ENCODE measurements around the gene IRF4. TPM values are rescaled to one million over a fixed set of nuclear protein-coding genes. Genes with fewer than 3 reads are reported as not detected.

IRF4 gene
- total and polyA plus RNA-seq, 4 donors: 0.11 to 1.0 (median 0.42) TPM

GRCh38 chr6:359261-360035 is 32.1 kb upstream of the IRF4 start:
- no peaks in the 10 kb centered on the region for H3K36me3 ChIP-seq (ENCODE audit: control insufficient read depth, insufficient read depth, low read length)
- WGBS (ENCODE audit: insufficient coverage): 72% methylated on average over 16 of the region's 20 CpGs
- H3K4me1 ChIP-seq (ENCODE audit: control insufficient read depth, insufficient read depth, low read length): peaks cover 7% of the 10 kb centered on the region
- no peak overlapping the region for H3K4me3 ChIP-seq (ENCODE audit: low read depth, low read length)
- no peak for DNase-seq (ENCODE audit: low read depth in 4 of 6, low spot score in 6 of 6)
- H3K27me3 ChIP-seq (ENCODE audit: control insufficient read depth, insufficient read depth, low read length): no peaks in the 10 kb centered on the region
- no peaks in the 10 kb centered on the region for H3K9me3 ChIP-seq (ENCODE audit: control insufficient read depth, insufficient read depth, low read length)
- H3K27ac ChIP-seq (ENCODE audit: low read depth, low read length): no peak overlapping the region

- Histone ChIP-seq H3K36me3 (ENCODE audit: control insufficient read depth, insufficient read depth, low read length) (no peaks in the 10 kb centered on the region), H3K27ac (ENCODE audit: low read depth, low read length) (no peak overlapping the region), H3K9me3 (ENCODE audit: control insufficient read depth, insufficient read depth, low read length) (no peaks in the 10 kb centered on the region), H3K27me3 (ENCODE audit: control insufficient read depth, insufficient read depth, low read length) (no peaks in the 10 kb centered on the region), H3K4me1 (ENCODE audit: control insufficient read depth, insufficient read depth, low read length) (peaks cover 7% of the 10 kb centered on the region), H3K4me3 (ENCODE audit: low read depth, low read length) (no peak overlapping the region)
- WGBS (ENCODE audit: insufficient coverage): 23% methylated on average over 2 of the region's 5 CpGs
- DNase-seq (ENCODE audit: low read depth in 4 of 6, low spot score in 6 of 6): no peak
Measured at GRCh38 chr6:360349-360748, 31.2 kb upstream of the IRF4 start.

- H3K4me1 ChIP-seq (ENCODE audit: control insufficient read depth, insufficient read depth, low read length): peaks cover 7% of the 10 kb centered on the region
- WGBS (ENCODE audit: insufficient coverage): 74% methylated on average over 19 of the region's 19 CpGs
- no peak overlapping the region for H3K27ac ChIP-seq (ENCODE audit: low read depth, low read length)
- H3K36me3 ChIP-seq (ENCODE audit: control insufficient read depth, insufficient read depth, low read length): no peaks in the 10 kb centered on the region
- no peaks in the 10 kb centered on the region for H3K27me3 ChIP-seq (ENCODE audit: control insufficient read depth, insufficient read depth, low read length)
- DNase-seq (ENCODE audit: low read depth in 4 of 6, low spot score in 6 of 6): no peak
- H3K4me3 ChIP-seq (ENCODE audit: low read depth, low read length): no peak overlapping the region
- no peaks in the 10 kb centered on the region for H3K9me3 ChIP-seq (ENCODE audit: control insufficient read depth, insufficient read depth, low read length)
Measured at GRCh38 chr6:360764-361373, 30.7 kb upstream of the IRF4 start.

- WGBS (ENCODE audit: insufficient coverage): 79% methylated on average over 16 of the region's 16 CpGs
- H3K9me3 ChIP-seq (ENCODE audit: control insufficient read depth, insufficient read depth, low read length): no peaks in the 10 kb centered on the region
Measured at GRCh38 chr6:361411-362132, 30.0 kb upstream of the IRF4 start.

GRCh38 chr6:362231-362923 is 29.2 kb upstream of the IRF4 start:
- Histone ChIP-seq H3K9me3 (ENCODE audit: control insufficient read depth, insufficient read depth, low read length) (no peaks in the 10 kb centered on the region), H3K4me1 (ENCODE audit: control insufficient read depth, insufficient read depth, low read length) (peaks cover 10% of the 10 kb centered on the region), H3K4me3 (ENCODE audit: low read depth, low read length) (no peak overlapping the region), H3K27ac (ENCODE audit: low read depth, low read length) (no peak overlapping the region), H3K36me3 (ENCODE audit: control insufficient read depth, insufficient read depth, low read length) (no peaks in the 10 kb centered on the region), H3K27me3 (ENCODE audit: control insufficient read depth, insufficient read depth, low read length) (no peaks in the 10 kb centered on the region)
- WGBS (ENCODE audit: insufficient coverage): 80% methylated on average over 12 of the region's 14 CpGs
- no peak for DNase-seq (ENCODE audit: low read depth in 4 of 6, low spot score in 6 of 6)

More at GRCh38 chr6:361411-362132, 30.0 kb upstream of the IRF4 start:
- Histone ChIP-seq H3K27me3 (ENCODE audit: control insufficient read depth, insufficient read depth, low read length) (no peaks in the 10 kb centered on the region), H3K27ac (ENCODE audit: low read depth, low read length) (no peak overlapping the region), H3K4me3 (ENCODE audit: low read depth, low read length) (no peak overlapping the region), H3K4me1 (ENCODE audit: control insufficient read depth, insufficient read depth, low read length) (peaks cover 7% of the 10 kb centered on the region), H3K36me3 (ENCODE audit: control insufficient read depth, insufficient read depth, low read length) (no peaks in the 10 kb centered on the region)
- no peak for DNase-seq (ENCODE audit: low read depth in 4 of 6, low spot score in 6 of 6)

GRCh38 chr6:362924-363249 is 28.7 kb upstream of the IRF4 start:
- peaks cover 10% of the 10 kb centered on the region for H3K4me1 ChIP-seq (ENCODE audit: control insufficient read depth, insufficient read depth, low read length)
- no peak overlapping the region for H3K4me3 ChIP-seq (ENCODE audit: low read depth, low read length)
- H3K27me3 ChIP-seq (ENCODE audit: control insufficient read depth, insufficient read depth, low read length): no peaks in the 10 kb centered on the region
- 75% methylated on average over 5 of the region's 5 CpGs for WGBS (ENCODE audit: insufficient coverage)
- no peak overlapping the region for H3K27ac ChIP-seq (ENCODE audit: low read depth, low read length)
- H3K9me3 ChIP-seq (ENCODE audit: control insufficient read depth, insufficient read depth, low read length): no peaks in the 10 kb centered on the region
- no peak for DNase-seq (ENCODE audit: low read depth in 4 of 6, low spot score in 6 of 6)
- H3K36me3 ChIP-seq (ENCODE audit: control insufficient read depth, insufficient read depth, low read length): no peaks in the 10 kb centered on the region

- Histone ChIP-seq H3K27me3 (ENCODE audit: control insufficient read depth, insufficient read depth, low read length) (no peaks in the 10 kb centered on the region), H3K9me3 (ENCODE audit: control insufficient read depth, insufficient read depth, low read length) (no peaks in the 10 kb centered on the region)
- 90% methylated on average over 12 of the region's 12 CpGs for WGBS (ENCODE audit: insufficient coverage)
Measured at GRCh38 chr6:363291-363690, 28.3 kb upstream of the IRF4 start.

GRCh38 chr6:363909-364308 is 27.6 kb upstream of the IRF4 start:
- H3K4me1 ChIP-seq (ENCODE audit: control insufficient read depth, insufficient read depth, low read length): peaks cover 7% of the 10 kb centered on the region
- H3K9me3 ChIP-seq (ENCODE audit: control insufficient read depth, insufficient read depth, low read length): no peaks in the 10 kb centered on the region
- no peak overlapping the region for H3K4me3 ChIP-seq (ENCODE audit: low read depth, low read length)
- H3K27me3 ChIP-seq (ENCODE audit: control insufficient read depth, insufficient read depth, low read length): no peaks in the 10 kb centered on the region
- whole genome bisulfite sequencing (ENCODE audit: insufficient coverage): 92% methylated on average over 13 of the region's 13 CpGs
- H3K27ac ChIP-seq (ENCODE audit: low read depth, low read length): no peak overlapping the region
- H3K36me3 ChIP-seq (ENCODE audit: control insufficient read depth, insufficient read depth, low read length): no peaks in the 10 kb centered on the region
- DNase-seq (ENCODE audit: low read depth in 4 of 6, low spot score in 6 of 6): no peak

More at GRCh38 chr6:363291-363690, 28.3 kb upstream of the IRF4 start:
- no peak overlapping the region for H3K27ac ChIP-seq (ENCODE audit: low read depth, low read length)
- DNase-seq (ENCODE audit: low read depth in 4 of 6, low spot score in 6 of 6): no peak
- H3K4me3 ChIP-seq (ENCODE audit: low read depth, low read length): no peak overlapping the region
- H3K36me3 ChIP-seq (ENCODE audit: control insufficient read depth, insufficient read depth, low read length): no peaks in the 10 kb centered on the region
- H3K4me1 ChIP-seq (ENCODE audit: control insufficient read depth, insufficient read depth, low read length): peaks cover 10% of the 10 kb centered on the region

GRCh38 chr6:364609-365540 is 26.7 kb upstream of the IRF4 start:
- DNase-seq (ENCODE audit: low read depth in 4 of 6, low spot score in 6 of 6): no peak
- H3K27me3 ChIP-seq (ENCODE audit: control insufficient read depth, insufficient read depth, low read length): no peaks in the 10 kb centered on the region
- 76% methylated on average over 8 of the region's 11 CpGs for WGBS (ENCODE audit: insufficient coverage)
- no peaks in the 10 kb centered on the region for H3K36me3 ChIP-seq (ENCODE audit: control insufficient read depth, insufficient read depth, low read length)
- peaks cover 7% of the 10 kb centered on the region for H3K4me1 ChIP-seq (ENCODE audit: control insufficient read depth, insufficient read depth, low read length)
- H3K4me3 ChIP-seq (ENCODE audit: low read depth, low read length): no peak overlapping the region
- H3K9me3 ChIP-seq (ENCODE audit: control insufficient read depth, insufficient read depth, low read length): no peaks in the 10 kb centered on the region
- no peak overlapping the region for H3K27ac ChIP-seq (ENCODE audit: low read depth, low read length)

All from spinal cord (tissue), 10 donors.